Neural progenitor cell (in vitro differentiated cells): ENCODE results near the gene DCAF5.

Experiments used
- CTCF ChIP-seq: fragments of 200-600 bp; sonication (generic); IDR thresholded peaks from 2 replicates; pipeline ENCODE4 v1.5.1; 2017; ENCODE audit warnings: antibody characterized with exemption, mild to moderate bottlenecking
- EZH2 ChIP-seq: fragments of 200-600 bp; sonication (generic); IDR thresholded peaks from 2 replicates; pipeline ENCODE4 v1.6.1; 2017; ENCODE audit warnings: antibody characterized with exemption, mild to moderate bottlenecking, moderate library complexity
- EZH2phosphoT487 ChIP-seq: fragments of 200-600 bp; sonication (generic); IDR thresholded peaks from 2 replicates; pipeline ENCODE4 v1.6.1; 2017; ENCODE audit warnings: antibody characterized with exemption

GRCh38 chr14:69131176-69131575 is 21.7 kb downstream of the DCAF5 start:
- TF ChIP-seq CTCF (no peak), EZH2 (no peak), EZH2phosphoT487 (no peak)
